GM19452 (cell line): Measurements from ENCODE around the gene CDKL4.
"Not testable (repeated sequence)": the region's sequence is repeated elsewhere in the genome, so short reads cannot be mapped to it uniquely, and the experiment has no call there.

ENCODE experiments used
- ATAC-seq: cut with Tn5 transposase; IDR thresholded peaks from one replicate; pipeline ENCODE4 v1.9.1; 2021; ENCODE audit not compliant: unreplicated experiment

CDKL4 gene

GRCh38 chr2:39243469-39244123 lies at the start of gene CDKL4:
Gene CDKL4 (minus strand): TSS chr2:39243970.
- no peak for ATAC-seq

GRCh38 chr2:39290433-39290832 lies 46.7 kb upstream of the CDKL4 start:
- no peak for ATAC-seq

DNA sequence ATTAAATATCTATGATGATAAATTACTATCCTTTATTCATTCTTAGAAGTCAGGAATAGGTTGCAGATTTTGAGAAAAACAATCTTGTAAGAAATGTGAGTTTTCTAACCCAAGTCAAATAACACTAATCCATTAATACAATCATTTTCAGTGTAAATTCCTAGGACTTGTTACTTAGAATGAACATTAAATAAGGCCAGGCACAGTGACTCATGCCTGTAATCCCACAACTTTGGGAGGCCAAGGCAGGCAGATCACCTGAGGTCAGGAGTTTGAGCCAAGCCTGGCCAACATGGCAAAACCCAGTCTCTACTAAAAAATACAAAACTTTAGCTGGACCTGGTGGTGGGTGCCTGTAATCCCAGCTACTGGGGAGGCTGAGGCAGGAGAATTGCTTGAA lies 45.8 kb upstream of the CDKL4 start:
- no peak for ATAC-seq

- ATAC-seq, result no peak
Measured at GRCh38 chr2:39283561-39283960, 39.8 kb upstream of the CDKL4 start.

GRCh38 chr2:39281391-39281790 lies 37.6 kb upstream of the CDKL4 start:
- ATAC-seq, result no peak

DNA sequence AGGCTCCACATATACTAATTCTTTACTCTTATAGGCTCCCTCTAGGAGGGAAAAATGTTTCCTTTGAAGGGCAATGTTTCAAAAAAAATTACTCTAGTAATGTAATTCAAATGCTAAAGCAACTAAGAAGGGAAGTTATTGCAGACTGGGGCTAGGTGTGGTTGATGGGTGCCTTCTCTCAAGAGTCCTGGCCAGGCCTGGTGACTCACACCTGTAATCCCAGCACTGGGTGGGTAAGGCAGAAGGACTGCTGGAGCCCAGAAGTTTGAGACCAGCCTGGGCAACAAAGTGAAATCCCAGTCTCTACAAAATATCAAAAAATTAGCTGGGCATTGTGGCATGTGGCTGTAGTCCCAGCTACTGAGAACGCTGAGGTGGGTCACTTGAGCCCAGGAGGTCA lies 31.2 kb upstream of the CDKL4 start:
- no peak for ATAC-seq

DNA sequence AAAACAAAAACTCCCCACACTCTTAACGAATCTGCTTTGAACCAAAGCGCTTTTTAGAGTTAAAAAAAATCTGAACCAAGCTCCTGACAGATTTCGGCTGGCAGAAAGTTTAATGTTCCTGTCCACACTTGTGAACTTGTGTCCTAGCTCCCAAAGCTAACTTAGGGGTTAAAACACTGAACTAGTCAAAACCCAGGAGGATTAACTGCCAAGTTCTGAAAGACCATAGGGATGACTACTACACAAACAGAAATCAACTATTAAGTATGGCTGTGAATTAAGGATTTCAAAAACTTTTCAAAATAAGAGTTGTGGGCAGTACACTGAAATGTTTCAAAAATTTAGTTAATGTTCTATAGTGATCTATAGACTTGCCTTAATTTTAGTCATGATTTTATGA lies 26.2 kb upstream of the CDKL4 start:
- no peak for ATAC-seq

- ATAC-seq, result no peak
Measured at GRCh38 chr2:39266916-39267434, 23.2 kb upstream of the CDKL4 start.

GRCh38 chr2:39266139-39266805 lies 22.5 kb upstream of the CDKL4 start:
- peak; percentile 77 for ATAC-seq

DNA sequence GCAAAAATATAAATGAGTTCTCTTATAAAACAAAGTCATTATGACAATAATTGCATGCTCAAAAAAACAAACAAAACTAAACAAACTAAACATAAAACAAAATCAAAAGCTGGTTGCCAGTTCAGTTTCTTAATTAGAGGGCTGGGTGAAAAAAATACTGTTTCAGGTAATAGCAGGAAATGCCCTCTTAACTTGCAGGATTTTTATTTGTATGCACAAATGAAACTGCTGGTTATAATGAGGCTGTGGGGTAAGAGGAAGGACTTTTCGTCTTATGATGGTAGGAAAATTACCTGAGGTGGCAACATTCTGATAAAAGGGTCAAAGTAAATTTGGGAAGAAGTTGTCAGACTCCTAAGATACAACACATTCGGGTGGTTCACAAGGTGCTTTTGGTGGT lies 21.5 kb upstream of the CDKL4 start:
- ATAC-seq, result no peak

DNA sequence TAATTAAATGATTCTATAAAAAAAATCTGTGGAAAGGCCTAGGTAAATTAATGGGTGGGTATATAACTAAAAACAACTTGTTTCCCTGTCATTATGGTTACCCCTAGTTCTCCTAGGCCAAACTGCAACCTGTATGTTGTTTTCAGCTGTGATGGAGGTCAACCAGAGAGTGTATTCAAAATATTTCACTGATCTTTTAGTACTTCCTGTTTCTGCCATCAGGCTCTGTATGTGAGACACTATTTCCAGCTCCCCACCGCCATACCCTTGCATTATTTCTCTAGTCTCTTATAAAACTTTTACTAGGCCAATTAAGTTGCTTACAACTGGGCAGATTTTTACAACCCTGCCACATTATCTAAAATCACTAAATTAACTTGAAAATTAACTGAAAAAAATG lies 21.0 kb upstream of the CDKL4 start:
- peak; percentile 62 for ATAC-seq

DNA sequence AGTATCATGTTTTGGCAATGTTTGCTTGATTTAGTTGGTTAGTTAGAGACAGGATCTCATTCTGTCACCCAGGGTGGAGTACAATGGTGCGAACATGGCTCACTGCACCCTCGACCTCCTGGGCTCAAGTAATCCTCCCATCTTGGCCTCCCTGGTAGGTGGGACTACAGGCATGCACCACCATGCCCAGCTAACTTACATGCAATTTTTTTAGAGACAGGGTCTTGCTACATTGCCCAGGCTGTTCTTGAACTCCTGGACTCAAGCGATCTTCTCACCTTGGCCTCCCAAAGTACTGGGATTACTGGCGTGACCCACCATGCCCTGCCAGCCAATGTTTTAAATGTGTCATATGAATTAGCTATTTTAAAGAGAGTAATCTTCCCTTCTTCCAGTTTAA lies 16.3 kb upstream of the CDKL4 start:
- no peak for ATAC-seq

GRCh38 chr2:39256040-39256439 lies 12.3 kb upstream of the CDKL4 start:
- ATAC-seq, result no peak

DNA sequence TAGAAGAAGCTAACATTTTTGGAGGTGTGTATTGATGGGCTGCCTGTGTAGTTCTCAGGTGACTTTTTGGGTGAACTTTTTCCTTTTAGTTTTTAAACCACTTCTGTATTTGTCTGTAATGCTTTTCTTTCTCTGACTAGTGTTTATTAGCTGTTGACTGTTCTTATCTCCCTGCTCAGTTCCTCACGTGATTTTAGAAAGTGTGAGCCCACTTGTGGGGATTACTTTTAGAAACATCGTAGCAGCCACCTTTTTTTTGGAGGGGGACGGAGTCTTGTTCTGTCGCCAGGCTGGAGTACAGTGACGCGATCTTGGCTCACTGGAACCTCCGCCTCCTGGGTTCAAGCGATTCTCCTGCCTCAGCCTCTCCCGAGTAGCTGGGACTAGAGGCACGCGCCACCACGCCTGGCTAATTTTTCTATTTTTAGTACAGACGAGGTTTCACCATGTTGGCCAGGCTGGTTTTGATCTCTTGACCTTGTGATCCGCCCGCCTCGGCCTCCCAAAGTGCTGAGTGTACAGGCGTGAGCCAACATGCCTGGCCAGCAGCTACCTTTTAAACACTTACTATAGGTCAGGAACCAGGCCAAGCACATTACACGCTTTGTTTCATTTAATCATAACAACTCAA lies 9.2 kb upstream of the CDKL4 start:
- no peak for ATAC-seq

DNA sequence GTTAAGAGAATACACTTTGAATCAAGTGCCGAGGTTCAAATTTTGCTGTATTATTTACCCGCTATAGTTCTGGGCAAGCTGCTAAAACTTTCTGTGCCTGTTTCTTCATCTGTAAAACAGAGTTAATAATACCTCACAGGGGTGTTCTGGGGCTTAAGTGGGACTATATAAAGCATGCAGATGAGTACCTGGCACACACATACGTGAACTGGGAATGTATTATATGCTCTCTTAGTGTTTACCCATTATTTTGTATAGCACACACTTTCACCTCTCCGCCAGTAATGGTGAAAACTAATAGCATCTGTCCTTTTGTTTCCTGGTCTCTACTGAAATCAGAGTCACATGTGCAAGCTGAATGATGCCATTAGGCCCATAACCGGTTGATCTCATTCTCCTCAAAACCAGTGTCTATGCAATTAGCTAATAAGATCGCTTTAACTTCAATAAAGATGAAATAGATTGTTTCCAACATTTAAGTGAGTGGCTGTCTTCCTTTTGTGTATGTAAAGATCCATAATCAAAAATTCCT lies 3.8 kb upstream of the CDKL4 start:
- ATAC-seq, result no peak

- no peak for ATAC-seq
Measured at GRCh38 chr2:39246382-39246980, 2.7 kb upstream of the CDKL4 start.

- not testable (repeated sequence) for ATAC-seq
Measured at GRCh38 chr2:39244963-39245625, 1.3 kb upstream of the CDKL4 start.

GRCh38 chr2:39244241-39244862 lies 582 bp upstream of the CDKL4 start:
- ATAC-seq, result not testable (repeated sequence)

DNA sequence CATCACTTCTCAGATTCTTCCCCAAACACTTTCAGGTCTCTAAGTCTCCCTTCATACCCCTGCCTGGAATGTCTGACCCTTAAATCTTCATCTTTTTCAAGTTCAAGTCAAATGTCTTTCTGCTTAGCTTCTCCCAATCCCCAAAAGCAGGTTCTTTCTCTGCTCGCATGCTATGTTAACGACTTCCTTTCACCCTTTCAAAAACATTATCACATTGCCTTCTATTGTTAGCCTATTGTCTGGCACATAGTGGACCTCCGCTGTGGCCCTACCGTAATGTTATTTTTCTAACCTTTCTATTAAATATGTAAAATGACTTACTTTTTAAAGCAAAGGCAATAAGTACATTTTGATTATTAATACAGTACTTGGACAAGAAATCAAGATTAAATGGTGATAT lies 2.2 kb downstream of the CDKL4 start:
- no peak for ATAC-seq

GRCh38 chr2:39240758-39241157 lies 3.0 kb downstream of the CDKL4 start:
- ATAC-seq, result no peak

DNA sequence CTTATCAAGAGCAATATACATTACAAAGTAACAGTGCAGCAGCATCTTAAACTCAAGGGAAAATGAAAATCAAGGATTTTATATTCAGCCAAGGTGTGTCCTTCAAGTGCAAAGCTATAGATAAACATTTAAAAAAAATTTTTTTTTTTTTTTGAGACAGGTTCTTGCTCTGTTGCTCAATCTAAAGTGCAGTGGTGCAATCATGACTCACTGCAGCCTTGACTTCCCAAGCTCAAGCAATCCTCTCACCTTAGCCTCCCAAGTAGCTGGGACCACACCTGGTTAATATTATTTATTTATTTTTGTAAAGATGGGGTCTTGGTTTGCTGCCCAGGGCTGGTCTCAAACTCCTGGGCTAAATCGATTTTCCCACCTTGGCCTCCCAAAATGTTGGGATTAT lies 9.0 kb downstream of the CDKL4 start:
- ATAC-seq, result no peak
